K562 (cell line): ENCODE data around the gene MUC5B. TPM values are rescaled to one million over a fixed set of nuclear protein-coding genes. Genes with fewer than 3 reads are reported as not detected.

Experiments
- ATAC-seq: fragments of 200-7000 bp; cut with Tn5 transposase; 3 replicates; pipeline ENCODE4 v1.9.1; 2020; ENCODE audit warnings: moderate library complexity
- BruUV-seq: library from RNA; stranded (reverse); fragments of 400-500 nt; replicated peaks from 2 replicates; lab custom pipeline; 2021; lab: Mats Ljungman, UMichigan
- CTCF ChIA-PET: fragments of 300-600 bp; formaldehyde crosslinking; extraction: SDS; loops from one replicate; lab custom pipeline; 2021; ENCODE audit warnings: low intra/inter-chr PET ratio; lab: Yijun Ruan, JAX
- POLR2A ChIA-PET: fragments of 300-600, 350-650 bp; sonication (Branson Sonifier 250); formaldehyde crosslinking; extraction: SDS; loops from one replicate; lab custom pipeline; 2021; ENCODE audit warnings: antibody characterized with exemption, inconsistent platforms; lab: Yijun Ruan, JAX
- DNase-seq, 4 experiments: peaks; one replicate each; pipeline versions ENCODE4 v3.0.0 to v3.0.0-alpha.2; 2011 to 2018; ENCODE audit warnings: low spot score in 3 of 4, mixed read lengths in 3 of 4; ENCODE audit errors: extremely low read depth in 1 of 4
- FAIRE-seq: peaks from 2 replicates; lab custom pipeline; 2011; peaks lifted over from hg19 to GRCh38; lab: Jason Lieb, UNC
- H2AFZ ChIP-seq: 2 replicates; pipeline ENCODE4 v1.6.0; 2011; ENCODE audit warnings: low read depth, low read length, control low read depth, inconsistent platforms
- H3K27ac ChIP-seq: fragments of 200-600 bp; 3 replicates; pipeline ENCODE4 v1.8.0; 2011; ENCODE audit warnings: low read depth, mild to moderate bottlenecking, control low read depth, inconsistent platforms, low read length, moderate library complexity, mixed read lengths; ENCODE audit errors: extremely low read depth
- H3K27me3 ChIP-seq, 2 experiments: fragments of 300-600 bp in 1 of 2; 2 replicates in 1 of 2; 3 replicates in 1 of 2; pipeline versions ENCODE4 v1.6.0 to v1.8.0; 2011; ENCODE audit warnings: inconsistent platforms in 2 of 2, low read length in 2 of 2, mild to moderate bottlenecking in 1 of 2, mixed read lengths in 1 of 2, moderate library complexity in 1 of 2; ENCODE audit not compliant: control insufficient read depth in 2 of 2, insufficient read depth in 2 of 2
- H3K36me3 ChIP-seq: fragments of 300-600 bp; 3 replicates; pipeline ENCODE4 v1.8.0; 2011; ENCODE audit warnings: mild to moderate bottlenecking, low read length, inconsistent platforms; ENCODE audit not compliant: control insufficient read depth, insufficient read depth
- H3K4me1 ChIP-seq, 2 experiments: fragments of 200-600 bp in 1 of 2; replicated peaks in 1 of 2; 2 replicates in 1 of 2; 3 replicates in 1 of 2; pipeline versions ENCODE4 v1.5.1 to v1.8.0; 2011; ENCODE audit warnings: inconsistent platforms in 2 of 2, low read length in 2 of 2, mild to moderate bottlenecking in 1 of 2, mixed read lengths in 1 of 2, moderate library complexity in 1 of 2; ENCODE audit not compliant: control insufficient read depth in 2 of 2, insufficient read depth in 2 of 2
- H3K4me2 ChIP-seq: 2 replicates; pipeline ENCODE4 v1.6.1; 2011; ENCODE audit warnings: low read length, control low read depth, inconsistent platforms, mixed read lengths; ENCODE audit not compliant: insufficient read depth
- H3K4me3 ChIP-seq: fragments of 200-600 bp; sonication (generic), shearing (Covaris generic); 2 replicates; pipeline ENCODE4 v1.5.1; 2016; ENCODE audit warnings: control low read depth, inconsistent platforms
- H3K79me2 ChIP-seq: fragments of 200-600 bp; 3 replicates; pipeline ENCODE4 v1.8.0; 2011; ENCODE audit warnings: low read length, inconsistent platforms; ENCODE audit not compliant: control insufficient read depth, insufficient read depth
- H3K9ac ChIP-seq, 2 experiments: 2 replicates each; pipeline versions ENCODE4 v1.6.0 to v1.6.1; 2011; ENCODE audit warnings: low read depth in 2 of 2, low read length in 2 of 2, control low read depth in 1 of 2, inconsistent platforms in 1 of 2, mild to moderate bottlenecking in 1 of 2, mixed read lengths in 1 of 2; ENCODE audit not compliant: insufficient read depth in 1 of 2
- H3K9me1 ChIP-seq: one replicate; pipeline ENCODE4 v1.6.0; 2011; ENCODE audit warnings: inconsistent platforms, mild to moderate bottlenecking, low read length, moderate library complexity; ENCODE audit not compliant: control insufficient read depth, insufficient read depth
- H3K9me3 ChIP-seq: replicated peaks from 2 replicates; pipeline ENCODE4 v1.5.1; 2011; ENCODE audit warnings: low read depth, low read length, inconsistent platforms; ENCODE audit not compliant: control insufficient read depth, insufficient read depth
- H4K20me1 ChIP-seq: replicated peaks from 2 replicates; pipeline ENCODE4 v1.6.1; 2011; ENCODE audit warnings: low read length, inconsistent platforms, mixed read lengths; ENCODE audit not compliant: control insufficient read depth, insufficient read depth
- ARID2 ChIP-seq: fragments of 450-650 bp; IDR thresholded peaks from 2 replicates; pipeline ENCODE4 v1.6.1; 2017; ENCODE audit warnings: antibody characterized with exemption, mild to moderate bottlenecking
- ARID3A ChIP-seq: IDR thresholded peaks from 2 replicates; pipeline ENCODE4 v1.6.1; 2012; ENCODE audit warnings: low read depth, low read length, improper control_type of control experiment, borderline replicate concordance
- BCLAF1 ChIP-seq, 2 experiments: fragments of 450-650 bp in 1 of 2; IDR thresholded peaks; 2 replicates each; pipeline ENCODE4 v1.6.1; 2011 to 2017; ENCODE audit warnings: low read depth in 2 of 2, antibody characterized with exemption in 1 of 2, borderline replicate concordance in 1 of 2, low read length in 1 of 2, mild to moderate bottlenecking in 1 of 2, mixed read lengths in 1 of 2; ENCODE audit not compliant: control insufficient read depth in 1 of 2
- CGGBP1 ChIP-seq: fragments of 250-450 bp; sonication (Bioruptor Pico); IDR thresholded peaks from 2 replicates; pipeline ENCODE4 v1.9.0; 2021; ENCODE audit warnings: mild to moderate bottlenecking
- EP400 ChIP-seq: fragments of 450-650 bp; IDR thresholded peaks from 2 replicates; pipeline ENCODE4 v1.6.1; 2017; ENCODE audit warnings: antibody characterized with exemption, mild to moderate bottlenecking, moderate library complexity
- ERF ChIP-seq: fragments of 450-650 bp; formaldehyde crosslinking; IDR thresholded peaks from 2 replicates; pipeline ENCODE4 v1.4.0; 2020; ENCODE audit warnings: mild to moderate bottlenecking, mixed read lengths
- FOXK1 ChIP-seq: sonication (generic); formaldehyde crosslinking; IDR thresholded peaks from 2 replicates; pipeline ENCODE4 v1.8.0; 2022; ENCODE audit warnings: missing genetic modification reagents, mild to moderate bottlenecking, borderline replicate concordance
- KDM1A ChIP-seq, 2 experiments: fragments of 450-650 bp; IDR thresholded peaks; 2 replicates each; pipeline ENCODE4 v1.6.1; 2016; ENCODE audit warnings: mild to moderate bottlenecking in 2 of 2
- KDM5B ChIP-seq: fragments of 200-600 bp; sonication (generic); IDR thresholded peaks from 2 replicates; pipeline ENCODE4 v1.6.1; 2012; ENCODE audit warnings: low read depth, mild to moderate bottlenecking, moderate library complexity, low read length, control low read depth, inconsistent platforms; ENCODE audit not compliant: insufficient replicate concordance
- MBD2 ChIP-seq: sonication (generic); IDR thresholded peaks from 2 replicates; pipeline ENCODE4 v1.6.1; 2016; ENCODE audit warnings: low read depth, borderline replicate concordance
- MYC ChIP-seq, 2 experiments: fragments of 250-450 bp in 1 of 2; sonication (Bioruptor Pico) in 1 of 2; IDR thresholded peaks; 2 replicates each; pipeline versions ENCODE4 v1.5.1 to v1.6.1; 2012 to 2021; ENCODE audit warnings: low read depth in 2 of 2, borderline replicate concordance in 1 of 2, improper control_type of control experiment in 1 of 2, low read length in 1 of 2, mild to moderate bottlenecking in 1 of 2, moderate library complexity in 1 of 2
- NRF1 ChIP-seq, 2 experiments: fragments of 450-650 bp; IDR thresholded peaks in 1 of 2; conservative IDR thresholded peaks in 1 of 2; 2 replicates each; pipeline ENCODE4 v1.6.1; 2014; ENCODE audit warnings: mild to moderate bottlenecking in 2 of 2
- SIRT6 ChIP-seq: IDR thresholded peaks from one replicate; pipeline ENCODE4 v1.6.1; 2012; ENCODE audit warnings: low read depth, mild to moderate bottlenecking, control low read depth, inconsistent platforms, low read length, moderate library complexity
- ZNF165 ChIP-seq: fragments of 250-450 bp; sonication (Bioruptor Pico); IDR thresholded peaks from 2 replicates; pipeline ENCODE4 v1.4.0; 2020; ENCODE audit warnings: borderline replicate concordance
- ZNF217 ChIP-seq: sonication (generic); formaldehyde crosslinking; IDR thresholded peaks from 2 replicates; pipeline ENCODE4 v1.8.0; 2022; ENCODE audit warnings: mild to moderate bottlenecking, missing genetic modification reagents
- ZNF41 ChIP-seq: fragments of 250-450 bp; sonication (Bioruptor Pico); conservative IDR thresholded peaks from 2 replicates; pipeline ENCODE4 v1.4.0; 2020; ENCODE audit warnings: mild to moderate bottlenecking
- WGBS: fragments of 100-300 bp; shearing (Covaris generic); methylation state at CpG from one replicate; pipeline ENCODE4 v1.1.6; 2016; ENCODE audit warnings: low coverage, mixed read lengths; ENCODE audit not compliant: insufficient coverage; ENCODE audit errors: missing lambda C conversion rate; 5-methylcytosine and 5-hydroxymethylcytosine counted together
- in situ Hi-C: fragments of 300-500 bp; cut with MboI; formaldehyde crosslinking; loops from 4 replicates; pipeline ENCODE4 v1.15.0; 2018; ENCODE audit warnings: inconsistent platforms, mixed read lengths
- intact Hi-C: fragments of 100-400 bp; cut with micrococcal nuclease; formaldehyde crosslinking; loops from 2 replicates; pipeline ENCODE4 v1.14.2; 2022
- polyA plus RNA-seq, 8 experiments: library from polyadenylated mRNA; depleted of rRNA in 4 of 8; stranded (reverse) in 5 of 8; unstranded in 3 of 8; fragments of >200 nt; fragmentation: Nextera tagmentation in 2 of 8; fragmentation: Illumina TruSeq in 1 of 8; extraction: Ambion mirVana in 2 of 8; extraction: Trizol in 1 of 8; gene quantifications; 2 replicates each; pipeline versions ENCODE4 v1.2.1 to v1.2.3, GENCODE V29; 2011 to 2014; ENCODE audit warnings: inconsistent platforms in 1 of 8, missing spikeins in 1 of 8
- total RNA-seq, 7 experiments: library from RNA; depleted of rRNA in 6 of 7; stranded (reverse); fragments of >200 nt in 6 of 7; fragmentation: Illumina TruSeq in 2 of 7; extraction: Trizol in 2 of 7; gene quantifications; 2 replicates each; pipeline versions ENCODE4 v1.2.1 to v1.2.3, GENCODE V29; 2011 to 2021; ENCODE audit warnings: low replicate concordance in 1 of 7

Gene MUC5B
- total and polyA plus RNA-seq, 9 of the 15 experiments (the other 6 are each of a cell fraction or from before 2014, with no cell fraction given), result 0.04 to 0.95 TPM; not detected in 7

- no peak overlapping the region for H3K4me3 ChIP-seq
- H3K27ac ChIP-seq, result no peak overlapping the region
- no peak for TF ChIP-seq SIRT6
- no peak for TF ChIP-seq KDM5B
- no peak for TF ChIP-seq CGGBP1 (CRISPR knock-in tag)
- TF ChIP-seq EP400, result no peak
- TF ChIP-seq KDM1A (IDR thresholded peaks at IDR 0.05), result no peak
- TF ChIP-seq ZNF41 (CRISPR knock-in tag), result no peak
- TF ChIP-seq FOXK1, result no peak
- TF ChIP-seq ARID2, result no peak
- no peak for TF ChIP-seq ZNF165 (CRISPR knock-in tag)
- no peak for TF ChIP-seq ARID3A
- no peak for TF ChIP-seq MBD2
- TF ChIP-seq NRF1 (conservative IDR thresholded peaks at IDR 0.05 in 1 of 2, IDR thresholded peaks at IDR 0.05 in 1 of 2), result no peak
- TF ChIP-seq ERF (CRISPR knock-in tag), result no peak
- no peak for TF ChIP-seq MYC (IDR thresholded peaks at IDR 0.05; ENCODE audit: low read depth, low read length)
- TF ChIP-seq MYC (CRISPR knock-in tag; IDR thresholded peaks at IDR 0.05; ENCODE audit: borderline replicate concordance, low read depth), result no peak
- TF ChIP-seq BCLAF1 (IDR thresholded peaks at IDR 0.05; ENCODE audit: borderline replicate concordance in 1 of 2, control insufficient read depth in 1 of 2, low read depth in 2 of 2, low read length in 1 of 2), result no peak
- TF ChIP-seq ZNF217 (CRISPR knock-in tag), result no peak
- TF ChIP-seq, all 486 proteins: peak for 0
- H3K27me3 ChIP-seq, result peaks cover 0 to 48% of the 10 kb centered on the region in 2 experiments; a peak in 4 of 5 replicates
- BruUV-seq, result no TSS peak
- no peaks in the 10 kb centered on the region for H3K36me3 ChIP-seq
- ChIA-PET CTCF (interaction anchor here (0.6 kb wide), 1 partner anchor 182 kb away, joined by 3 read pairs; no protein-coding TSS in a partner anchor), POLR2A (no interaction called here)
- no peak overlapping the region; a peak in 1 of 4 replicates for H3K9ac ChIP-seq
- no peaks in the 10 kb centered on the region for H4K20me1 ChIP-seq
- in situ Hi-C loops, result no loop called here
- no peaks in the 10 kb centered on the region for H3K9me1 ChIP-seq
- H3K79me2 ChIP-seq, result no peaks in the 10 kb centered on the region
- no peaks in the 10 kb centered on the region for H3K9me3 ChIP-seq
- ATAC-seq (no peak), FAIRE-seq (no peak), DNase-seq (no peak)
- peaks cover 0 to 26% of the 10 kb centered on the region in 2 experiments; a peak in 1 of 5 replicates for H3K4me1 ChIP-seq
- 23% methylated on average over 15 of the region's 17 CpGs for WGBS
- H3K4me2 ChIP-seq, result no peak overlapping the region
- no peak overlapping the region for H2AFZ ChIP-seq
- intact Hi-C loops, result no loop called here
These were observed 5.7 kb upstream of the MUC5B start for GRCh38 chr11:1217151-1217550.
